WERI-Rb-1 (cell line): ENCODE results near the gene CBX1.

Source experiments
- DNase-seq: peaks from one replicate; pipeline ENCODE4 v3.0.0-alpha.2; 2020
- H3K27ac ChIP-seq: fragments of 250-450 bp; sonication (Bioruptor Pico); 2 replicates; pipeline ENCODE4 v1.5.1; 2020; ENCODE audit warnings: mild to moderate bottlenecking, moderate library complexity
- H3K27me3 ChIP-seq: fragments of 250-450 bp; sonication (Bioruptor Pico); 2 replicates; pipeline ENCODE4 v1.5.1; 2021; ENCODE audit warnings: mild to moderate bottlenecking, low read depth, moderate library complexity; ENCODE audit not compliant: insufficient read depth, severe bottlenecking
- H3K36me3 ChIP-seq: fragments of 250-450 bp; sonication (Bioruptor Pico); 2 replicates; pipeline ENCODE4 v1.5.1; 2020; ENCODE audit warnings: mild to moderate bottlenecking, moderate library complexity
- H3K4me3 ChIP-seq: 2 replicates; pipeline ENCODE4 v1.5.1; 2011; ENCODE audit warnings: low read depth, mild to moderate bottlenecking, control low read depth, low read length
- H3K9me3 ChIP-seq: fragments of 250-450 bp; sonication (Bioruptor Pico); 2 replicates; pipeline ENCODE4 v1.5.1; 2021; ENCODE audit warnings: mild to moderate bottlenecking, moderate library complexity; ENCODE audit not compliant: severe bottlenecking
- TF ChIP-seq, protein P1 (sequence below): IDR thresholded peaks from 2 replicates; pipeline ENCODE4 v1.5.1; 2011; ENCODE audit warnings: low read depth, mild to moderate bottlenecking, control low read depth, inconsistent platforms, low read length

Gene CBX1

DNA sequence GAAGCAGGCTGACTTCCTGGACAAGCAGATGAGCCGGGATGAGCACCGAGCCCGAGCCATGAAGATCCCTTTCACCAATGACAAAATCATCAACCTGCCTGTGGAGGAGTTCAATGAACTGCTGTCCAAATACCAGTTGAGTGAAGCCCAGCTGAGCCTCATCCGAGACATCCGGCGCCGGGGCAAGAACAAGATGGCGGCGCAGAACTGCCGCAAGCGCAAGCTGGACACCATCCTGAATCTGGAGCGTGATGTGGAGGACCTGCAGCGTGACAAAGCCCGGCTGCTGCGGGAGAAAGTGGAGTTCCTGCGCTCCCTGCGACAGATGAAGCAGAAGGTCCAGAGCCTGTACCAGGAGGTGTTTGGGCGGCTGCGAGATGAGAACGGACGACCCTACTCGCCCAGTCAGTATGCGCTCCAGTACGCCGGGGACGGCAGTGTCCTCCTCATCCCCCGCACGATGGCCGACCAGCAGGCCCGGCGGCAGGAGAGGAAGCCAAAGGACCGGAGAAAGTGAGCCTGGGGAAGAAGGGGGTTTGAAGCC is 42.1 kb downstream of the CBX1 start:
- TF ChIP-seq, protein P1, sequence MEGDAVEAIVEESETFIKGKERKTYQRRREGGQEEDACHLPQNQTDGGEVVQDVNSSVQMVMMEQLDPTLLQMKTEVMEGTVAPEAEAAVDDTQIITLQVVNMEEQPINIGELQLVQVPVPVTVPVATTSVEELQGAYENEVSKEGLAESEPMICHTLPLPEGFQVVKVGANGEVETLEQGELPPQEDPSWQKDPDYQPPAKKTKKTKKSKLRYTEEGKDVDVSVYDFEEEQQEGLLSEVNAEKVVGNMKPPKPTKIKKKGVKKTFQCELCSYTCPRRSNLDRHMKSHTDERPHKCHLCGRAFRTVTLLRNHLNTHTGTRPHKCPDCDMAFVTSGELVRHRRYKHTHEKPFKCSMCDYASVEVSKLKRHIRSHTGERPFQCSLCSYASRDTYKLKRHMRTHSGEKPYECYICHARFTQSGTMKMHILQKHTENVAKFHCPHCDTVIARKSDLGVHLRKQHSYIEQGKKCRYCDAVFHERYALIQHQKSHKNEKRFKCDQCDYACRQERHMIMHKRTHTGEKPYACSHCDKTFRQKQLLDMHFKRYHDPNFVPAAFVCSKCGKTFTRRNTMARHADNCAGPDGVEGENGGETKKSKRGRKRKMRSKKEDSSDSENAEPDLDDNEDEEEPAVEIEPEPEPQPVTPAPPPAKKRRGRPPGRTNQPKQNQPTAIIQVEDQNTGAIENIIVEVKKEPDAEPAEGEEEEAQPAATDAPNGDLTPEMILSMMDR: no peak
- H3K27me3 ChIP-seq: no peaks in the 10 kb centered on the region
- H3K9me3 ChIP-seq: no peaks in the 10 kb centered on the region
- H3K4me3 ChIP-seq: no peak overlapping the region
- no peak for DNase-seq
- H3K27ac ChIP-seq: no peak overlapping the region
- H3K36me3 ChIP-seq: peaks cover 90% of the 10 kb centered on the region

DNA sequence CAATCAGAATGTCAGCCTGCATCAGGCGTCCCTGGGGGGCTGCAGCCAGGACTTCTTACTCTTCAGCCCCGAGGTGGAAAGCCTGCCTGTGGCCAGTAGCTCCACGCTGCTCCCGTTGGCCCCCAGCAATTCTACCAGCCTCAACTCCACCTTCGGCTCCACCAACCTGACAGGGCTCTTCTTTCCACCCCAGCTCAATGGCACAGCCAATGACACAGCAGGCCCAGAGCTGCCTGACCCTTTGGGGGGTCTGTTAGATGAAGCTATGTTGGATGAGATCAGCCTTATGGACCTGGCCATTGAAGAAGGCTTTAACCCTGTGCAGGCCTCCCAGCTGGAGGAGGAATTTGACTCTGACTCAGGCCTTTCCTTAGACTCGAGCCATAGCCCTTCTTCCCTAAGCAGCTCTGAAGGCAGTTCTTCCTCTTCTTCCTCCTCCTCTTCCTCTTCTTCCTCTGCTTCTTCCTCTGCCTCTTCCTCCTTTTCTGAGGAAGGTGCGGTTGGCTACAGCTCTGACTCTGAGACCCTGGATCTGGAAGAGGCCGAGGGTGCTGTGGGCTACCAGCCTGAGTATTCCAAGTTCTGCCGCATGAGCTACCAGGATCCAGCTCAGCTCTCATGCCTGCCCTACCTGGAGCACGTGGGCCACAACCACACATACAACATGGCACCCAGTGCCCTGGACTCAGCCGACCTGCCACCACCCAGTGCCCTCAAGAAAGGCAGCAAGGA is 42.7 kb downstream of the CBX1 start:
- H3K27me3 ChIP-seq: no peaks in the 10 kb centered on the region
- H3K4me3 ChIP-seq: no peak overlapping the region
- H3K36me3 ChIP-seq: peaks cover 90% of the 10 kb centered on the region
- DNase-seq: no peak
- H3K27ac ChIP-seq: no peak overlapping the region
- H3K9me3 ChIP-seq: no peaks in the 10 kb centered on the region
- TF ChIP-seq, protein P1: no peak

DNA sequence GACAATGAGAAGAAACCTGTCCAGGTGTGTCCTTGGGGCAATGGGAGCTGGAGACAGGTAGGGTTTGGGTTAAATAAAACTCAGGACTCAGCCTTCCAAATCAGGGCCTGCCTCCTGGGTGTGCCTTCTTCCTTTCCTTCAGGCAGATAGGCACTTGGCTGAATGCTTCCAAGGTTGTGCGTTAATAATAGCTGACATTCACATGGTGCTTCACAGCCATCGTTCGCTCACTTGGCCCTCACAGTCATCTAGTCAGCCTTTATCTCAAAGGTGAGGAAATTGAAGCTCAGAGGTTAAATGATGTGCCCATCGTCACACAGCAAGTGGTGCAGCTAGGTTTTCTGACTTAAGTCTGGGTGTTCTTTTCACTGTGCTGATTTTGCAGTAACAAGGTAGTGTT is 43.7 kb downstream of the CBX1 start:
- TF ChIP-seq, protein P1: no peak
- no peak for DNase-seq
- Histone ChIP-seq H3K36me3 (peaks cover 91% of the 10 kb centered on the region), H3K4me3 (no peak overlapping the region), H3K9me3 (no peaks in the 10 kb centered on the region), H3K27ac (no peak overlapping the region), H3K27me3 (no peaks in the 10 kb centered on the region)

DNA sequence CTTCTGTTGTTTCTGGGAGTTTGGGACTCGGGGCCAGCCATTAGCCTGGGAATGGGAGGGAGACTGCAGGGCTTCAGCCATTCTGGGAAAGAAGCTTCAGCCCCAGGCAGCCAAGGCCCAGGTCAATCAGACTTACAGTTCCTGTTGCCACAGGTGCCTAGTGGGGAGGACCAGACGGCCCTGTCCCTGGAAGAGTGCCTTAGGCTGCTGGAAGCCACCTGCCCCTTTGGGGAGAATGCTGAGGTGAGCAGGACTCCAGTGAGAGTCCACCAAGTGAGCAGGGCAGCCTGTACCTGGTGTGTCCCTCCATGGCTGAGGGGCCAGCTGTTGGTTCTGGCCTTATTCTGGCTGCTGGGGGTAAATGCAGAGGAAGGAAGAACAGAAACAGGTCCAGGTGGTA is 44.4 kb downstream of the CBX1 start:
- Histone ChIP-seq H3K27ac (no peak overlapping the region), H3K9me3 (no peaks in the 10 kb centered on the region), H3K36me3 (peaks cover 93% of the 10 kb centered on the region), H3K4me3 (no peak overlapping the region), H3K27me3 (no peaks in the 10 kb centered on the region)
- TF ChIP-seq, protein P1: no peak
- DNase-seq: no peak

DNA sequence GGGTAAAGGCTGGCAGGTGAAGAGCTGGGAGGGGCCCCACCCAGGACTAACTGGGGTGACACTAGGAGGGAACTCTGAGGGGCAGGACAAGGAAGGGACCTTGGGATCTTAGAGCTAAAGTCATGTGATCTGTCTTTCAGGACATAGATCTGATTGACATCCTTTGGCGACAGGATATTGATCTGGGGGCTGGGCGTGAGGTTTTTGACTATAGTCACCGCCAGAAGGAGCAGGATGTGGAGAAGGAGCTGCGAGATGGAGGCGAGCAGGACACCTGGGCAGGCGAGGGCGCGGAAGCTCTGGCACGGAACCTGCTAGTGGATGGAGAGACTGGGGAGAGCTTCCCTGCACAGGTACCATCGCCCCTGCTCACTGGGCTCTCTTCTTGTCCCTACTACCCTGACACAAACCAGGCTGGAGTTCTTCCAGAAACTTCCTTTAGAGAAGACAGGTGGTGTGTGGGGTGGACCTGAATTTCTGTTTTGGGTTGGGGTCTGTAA is 45.0 kb downstream of the CBX1 start:
- Histone ChIP-seq H3K9me3 (no peaks in the 10 kb centered on the region), H3K27me3 (no peaks in the 10 kb centered on the region), H3K36me3 (peaks cover 93% of the 10 kb centered on the region), H3K27ac (no peak overlapping the region; the same call in 1 of the 2 replicates), H3K4me3 (no peak overlapping the region)
- TF ChIP-seq, protein P1: no peak
- DNase-seq: no peak
